Trophoblast cell (in vitro differentiated cells and primary cell): ENCODE results near the gene INPPL1.

Experiments
- DNase-seq, 2 donors: peaks; one replicate each; pipeline ENCODE4 v3.0.0-alpha.2; 2016
- H2AFZ ChIP-seq: 2 replicates; pipeline ENCODE4 v1.6.1; 2013; ENCODE audit warnings: low read length, moderate library complexity, mild to moderate bottlenecking; ENCODE audit not compliant: insufficient read depth, poor library complexity
- H2AK5ac ChIP-seq: 2 replicates; pipeline ENCODE4 v1.6.1; 2013; ENCODE audit warnings: mild to moderate bottlenecking, low read length
- H2BK120ac ChIP-seq: 2 replicates; pipeline ENCODE4 v1.6.1; 2013; ENCODE audit warnings: low read length, mild to moderate bottlenecking, moderate library complexity; ENCODE audit not compliant: insufficient read depth, poor library complexity
- H2BK12ac ChIP-seq: 2 replicates; pipeline ENCODE4 v1.6.1; 2013; ENCODE audit warnings: mild to moderate bottlenecking, low read length, moderate library complexity
- H2BK5ac ChIP-seq: 2 replicates; pipeline ENCODE4 v1.6.1; 2013; ENCODE audit warnings: low read length, low read depth, moderate library complexity, mild to moderate bottlenecking; ENCODE audit not compliant: poor library complexity
- H3K14ac ChIP-seq: 2 replicates; pipeline ENCODE4 v1.6.1; 2013; ENCODE audit warnings: mild to moderate bottlenecking, low read length
- H3K18ac ChIP-seq: 2 replicates; pipeline ENCODE4 v1.6.1; 2013; ENCODE audit warnings: mild to moderate bottlenecking, low read length
- H3K23ac ChIP-seq: 2 replicates; pipeline ENCODE4 v1.6.1; 2013; ENCODE audit warnings: low read length
- H3K27ac ChIP-seq: 2 replicates; pipeline ENCODE4 v1.5.1; 2013; ENCODE audit warnings: low read depth, mild to moderate bottlenecking, inconsistent platforms, low read length, moderate library complexity
- H3K27me3 ChIP-seq: 2 replicates; pipeline ENCODE4 v1.6.1; 2013; ENCODE audit warnings: inconsistent platforms, mild to moderate bottlenecking, low read length, moderate library complexity; ENCODE audit not compliant: insufficient read depth
- H3K36me3 ChIP-seq, 2 experiments: 1 replicate in 1 of 2; 2 replicates in 1 of 2; pipeline ENCODE4 v1.6.1; 2013; ENCODE audit warnings: low read length in 2 of 2, mild to moderate bottlenecking in 2 of 2, moderate library complexity in 1 of 2; ENCODE audit not compliant: insufficient read depth in 2 of 2, control insufficient read depth in 1 of 2
- H3K4ac ChIP-seq: 2 replicates; pipeline ENCODE4 v1.6.1; 2013; ENCODE audit warnings: low read depth, mild to moderate bottlenecking, low read length, moderate library complexity
- H3K4me1 ChIP-seq, 2 experiments: 1 replicate in 1 of 2; 2 replicates in 1 of 2; pipeline ENCODE4 v1.6.1; 2013; ENCODE audit warnings: low read length in 2 of 2, mild to moderate bottlenecking in 2 of 2, moderate library complexity in 1 of 2; ENCODE audit not compliant: insufficient read depth in 2 of 2, control insufficient read depth in 1 of 2
- H3K4me2 ChIP-seq: 2 replicates; pipeline ENCODE4 v1.6.1; 2013; ENCODE audit warnings: inconsistent platforms, mild to moderate bottlenecking, low read length, moderate library complexity
- H3K4me3 ChIP-seq: 2 replicates; pipeline ENCODE4 v1.5.1; 2013; ENCODE audit warnings: mild to moderate bottlenecking, low read depth, low read length, inconsistent platforms
- H3K79me1 ChIP-seq: one replicate; pipeline ENCODE4 v1.6.1; 2013; ENCODE audit warnings: low read length
- H3K79me2 ChIP-seq: 2 replicates; pipeline ENCODE4 v1.6.1; 2013; ENCODE audit warnings: low read length, mild to moderate bottlenecking; ENCODE audit not compliant: control insufficient read depth, insufficient read depth, poor library complexity
- H3K9ac ChIP-seq: 2 replicates; pipeline ENCODE4 v1.6.1; 2013; ENCODE audit warnings: mild to moderate bottlenecking, low read length
- H3K9me3 ChIP-seq: 2 replicates; pipeline ENCODE4 v1.6.1; 2013; ENCODE audit warnings: low read depth, mild to moderate bottlenecking, control low read depth, inconsistent platforms, low read length; ENCODE audit not compliant: insufficient read depth
- H4K12ac ChIP-seq: 2 replicates; pipeline ENCODE4 v1.6.1; 2013; ENCODE audit warnings: low read depth, mild to moderate bottlenecking, low read length, moderate library complexity
- H4K8ac ChIP-seq: 2 replicates; pipeline ENCODE4 v1.6.1; 2013; ENCODE audit warnings: low read depth, mild to moderate bottlenecking, low read length, moderate library complexity
- H4K91ac ChIP-seq: one replicate; pipeline ENCODE4 v1.6.1; 2013; ENCODE audit warnings: low read depth, mild to moderate bottlenecking, low read length, moderate library complexity
- WGBS: extraction: QIAGEN DNeasy Blood & Tissue Kit; methylation state at CpG from one replicate; pipeline ENCODE4 v1.1.7; 2013; ENCODE audit warnings: missing lambda C conversion rate; ENCODE audit not compliant: insufficient read length, insufficient coverage; ENCODE audit errors: extremely low coverage; 5-methylcytosine and 5-hydroxymethylcytosine counted together

INPPL1 gene

DNA sequence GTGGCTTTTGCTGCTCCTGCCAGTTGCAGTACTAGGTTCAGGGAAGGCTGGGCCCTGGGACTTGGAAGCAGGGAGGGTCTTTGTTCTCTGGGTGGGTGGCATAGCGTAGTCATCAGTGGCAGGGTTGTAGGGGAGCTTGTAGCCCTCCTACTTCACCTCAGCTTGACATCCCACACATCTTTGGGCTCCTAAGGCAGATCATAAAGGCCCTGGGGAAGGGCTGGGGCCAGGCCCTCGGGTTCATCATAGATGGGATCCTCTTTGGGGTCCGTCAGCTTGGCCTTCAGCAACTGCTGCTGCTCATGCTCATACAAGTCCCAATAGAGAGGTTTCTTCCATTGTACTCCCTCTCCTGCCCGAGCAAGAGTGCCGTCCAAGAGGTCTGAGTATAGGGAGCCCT, 25.4 kb downstream of the INPPL1 start:
- Histone ChIP-seq H3K79me2 (no peaks in the 10 kb centered on the region), H2BK120ac (no peak overlapping the region), H3K18ac (no peak overlapping the region), H2AFZ (no peak overlapping the region), H3K4me2 (no peak overlapping the region), H3K27ac (no peak overlapping the region), H3K36me3 (no peaks in the 10 kb centered on the region), H2BK5ac (no peak overlapping the region), H3K4ac (no peak overlapping the region), H3K79me1 (no peaks in the 10 kb centered on the region), H3K9ac (no peak overlapping the region), H3K4me1 (peaks cover 0 to 1% of the 10 kb centered on the region in 2 experiments), H3K27me3 (peaks cover 17% of the 10 kb centered on the region), H3K9me3 (peaks cover 3% of the 10 kb centered on the region), H3K14ac (no peak overlapping the region), H3K4me3 (no peak overlapping the region), H4K8ac (no peak overlapping the region), H4K12ac (no peak overlapping the region), H2BK12ac (no peak overlapping the region), H4K91ac (no peak overlapping the region), H3K23ac (no peak overlapping the region), H2AK5ac (no peak overlapping the region)
- no CpG with 5 or more reads among the region's 5 CpGs for WGBS
- no peak for DNase-seq

- no peak for DNase-seq
- H3K14ac ChIP-seq, result no peak overlapping the region
- no peak overlapping the region for H4K12ac ChIP-seq
- H3K27me3 ChIP-seq, result peaks cover 9% of the 10 kb centered on the region
- H3K4me1 ChIP-seq, result no peaks in the 10 kb centered on the region
- no peaks in the 10 kb centered on the region for H3K79me2 ChIP-seq
- H3K23ac ChIP-seq, result no peak overlapping the region
- H3K9ac ChIP-seq, result no peak overlapping the region
- H4K91ac ChIP-seq, result no peak overlapping the region
- no peak overlapping the region for H2AFZ ChIP-seq
- no peak overlapping the region for H3K27ac ChIP-seq
- no CpG with 5 or more reads among the region's 24 CpGs for WGBS
- no peaks in the 10 kb centered on the region for H3K36me3 ChIP-seq
- H2BK5ac ChIP-seq, result no peak overlapping the region
- no peak overlapping the region for H2BK12ac ChIP-seq
- no peak overlapping the region for H2BK120ac ChIP-seq
- H2AK5ac ChIP-seq, result no peak overlapping the region
- H3K9me3 ChIP-seq, result peaks cover 3% of the 10 kb centered on the region
- H3K18ac ChIP-seq, result no peak overlapping the region
- no peak overlapping the region for H3K4me3 ChIP-seq
- no peak overlapping the region for H3K4me2 ChIP-seq
- no peak overlapping the region for H4K8ac ChIP-seq
- no peak overlapping the region for H3K4ac ChIP-seq
- no peaks in the 10 kb centered on the region for H3K79me1 ChIP-seq
Observed at GRCh38 chr11:72250661-72251464, 26.3 kb downstream of the INPPL1 start.

DNA sequence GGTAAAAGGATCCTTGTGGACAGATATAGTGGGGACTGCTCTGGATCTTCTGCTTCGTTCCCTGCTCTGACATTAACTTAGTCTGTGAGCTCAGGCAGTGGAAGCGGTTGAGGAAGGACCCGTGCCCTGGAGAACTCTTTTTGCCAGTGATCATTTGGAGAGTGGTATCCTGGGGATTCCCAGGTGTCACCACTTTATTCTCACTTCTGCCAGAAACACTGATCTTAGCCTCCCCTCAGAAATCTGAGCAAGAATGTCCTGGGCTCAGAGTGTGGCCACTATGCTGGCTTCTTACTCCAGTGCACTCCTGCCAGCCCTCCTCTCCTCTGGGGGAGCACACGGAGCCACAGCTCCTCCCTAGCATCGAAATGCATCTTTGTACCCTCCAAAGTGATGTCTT, 27.0 kb downstream of the INPPL1 start:
- H3K4ac ChIP-seq, result no peak overlapping the region
- H2AK5ac ChIP-seq, result no peak overlapping the region

GRCh38 chr11:72253392-72253791, 28.8 kb downstream of the INPPL1 start:
- Histone ChIP-seq H3K27me3 (no peaks in the 10 kb centered on the region), H3K79me2 (no peaks in the 10 kb centered on the region)
- WGBS, result no CpG with 5 or more reads among the region's 3 CpGs

More for the DNA sequence above, 27.0 kb downstream of the INPPL1 start:
- no peaks in the 10 kb centered on the region for H3K36me3 ChIP-seq
- H4K12ac ChIP-seq, result no peak overlapping the region
- H3K27me3 ChIP-seq, result peaks cover 3% of the 10 kb centered on the region
- no peak overlapping the region for H4K91ac ChIP-seq
- peaks cover 3% of the 10 kb centered on the region for H3K9me3 ChIP-seq
- H4K8ac ChIP-seq, result no peak overlapping the region
- peaks cover 5% of the 10 kb centered on the region in 2 experiments for H3K4me1 ChIP-seq
- H2BK12ac ChIP-seq, result no peak overlapping the region
- no peak for DNase-seq
- no peaks in the 10 kb centered on the region for H3K79me1 ChIP-seq
- no peak overlapping the region for H2BK120ac ChIP-seq
- no peak overlapping the region for H2BK5ac ChIP-seq
- H3K18ac ChIP-seq, result no peak overlapping the region
- H2AFZ ChIP-seq, result no peak overlapping the region
- WGBS, result no CpG with 5 or more reads among the region's 5 CpGs
- no peak overlapping the region for H3K9ac ChIP-seq
- H3K27ac ChIP-seq, result no peak overlapping the region
- no peak overlapping the region for H3K23ac ChIP-seq
- H3K79me2 ChIP-seq, result no peaks in the 10 kb centered on the region
- no peak overlapping the region for H3K14ac ChIP-seq
- H3K4me3 ChIP-seq, result no peak overlapping the region
- H3K4me2 ChIP-seq, result no peak overlapping the region

More at GRCh38 chr11:72253392-72253791, 28.8 kb downstream of the INPPL1 start:
- Histone ChIP-seq H3K4me1 (peaks cover 6% of the 10 kb centered on the region in 2 experiments), H2BK12ac (no peak overlapping the region), H3K79me1 (no peaks in the 10 kb centered on the region), H4K8ac (no peak overlapping the region), H3K27ac (no peak overlapping the region), H3K4me3 (no peak overlapping the region), H2BK120ac (no peak overlapping the region), H3K18ac (no peak overlapping the region), H3K4ac (no peak overlapping the region), H4K91ac (no peak overlapping the region), H2AFZ (no peak overlapping the region), H4K12ac (no peak overlapping the region), H3K36me3 (no peaks in the 10 kb centered on the region), H2AK5ac (no peak overlapping the region), H2BK5ac (no peak overlapping the region), H3K4me2 (no peak overlapping the region), H3K9me3 (peaks cover 3% of the 10 kb centered on the region), H3K23ac (no peak overlapping the region), H3K9ac (no peak overlapping the region), H3K14ac (no peak overlapping the region)
- DNase-seq, result no peak
